ENCODE data around the gene AKAP6. TPM values are rescaled to one million over a fixed set of nuclear protein-coding genes. Genes with fewer than 3 reads are reported as not detected.

The AKAP6 gene
- total and polyA plus RNA-seq, 2 of the 8 experiments (the other 6 are each of a cell fraction or from before 2014, with no cell fraction given): 0.09 to 0.89 TPM

- TF ChIP-seq CHD7 (IDR thresholded peaks at IDR 0.05; ENCODE audit: insufficient replicate concordance, low read length) (no peak), SIRT6 (IDR thresholded peaks at IDR 0.05; ENCODE audit: low read length) (no peak), RAD21 (IDR thresholded peaks at IDR 0.05 in 1 of 2, conservative IDR thresholded peaks at IDR 0.05 in 1 of 2; ENCODE audit: low read depth in 2 of 2, low read length in 2 of 2) (no peak), BRCA1 (IDR thresholded peaks at IDR 0.05; ENCODE audit: low read depth, low read length) (no peak), RBBP5 (IDR thresholded peaks at IDR 0.05; ENCODE audit: borderline replicate concordance, low read depth, low read length) (no peak), CTBP2 (IDR thresholded peaks at IDR 0.05; ENCODE audit: borderline replicate concordance, insufficient read depth, insufficient read length, low read length) (no peak), RNF2 (IDR thresholded peaks at IDR 0.05; ENCODE audit: borderline replicate concordance, low read depth, low read length, missing control alignments, poor library complexity, severe bottlenecking) (no peak), NRF1 (IDR thresholded peaks at IDR 0.05; ENCODE audit: low read depth, low read length) (no peak), CBX5 (IDR thresholded peaks at IDR 0.05; ENCODE audit: low read depth, low read length) (no peak), GABPA (IDR thresholded peaks at IDR 0.05; ENCODE audit: borderline replicate concordance, insufficient read depth, low read length) (no peak), SP1 (IDR thresholded peaks at IDR 0.05; ENCODE audit: low read depth, low read length) (no peak)
These were observed 487.5 kb downstream of the AKAP6 start (continued) for GRCh38 chr14:32816588-32816987.
